Right lobe of liver (tissue), 4 donors: ENCODE data around the gene IL15RA.

Experiments used
- POLR2A ChIP-seq: fragments of 450-650 bp; IDR thresholded peaks from one replicate; pipeline ENCODE4 v1.6.1; 2017; ENCODE audit warnings: antibody characterized with exemption, mild to moderate bottlenecking
- TF ChIP-seq, protein P1 (sequence below), 4 donors: fragments of 200-600 bp in 3 of 4; fragments of 450-650 bp in 1 of 4; IDR thresholded peaks; one replicate each; pipeline versions ENCODE4 v1.5.1 to v1.8.0; 2016 to 2022; ENCODE audit warnings: antibody characterized with exemption in 4 of 4, mild to moderate bottlenecking in 2 of 4
- donor health status: DM: no; HTN: no; CAD: no.
- donor health status: DM: no; HTN: no; CAD: no.
- donor health status: DM: no; HTN: yes; CAD: no.

GRCh38 chr10:6011558-6011957, 34.2 kb upstream of the IL15RA start:
- TF ChIP-seq, protein P1, sequence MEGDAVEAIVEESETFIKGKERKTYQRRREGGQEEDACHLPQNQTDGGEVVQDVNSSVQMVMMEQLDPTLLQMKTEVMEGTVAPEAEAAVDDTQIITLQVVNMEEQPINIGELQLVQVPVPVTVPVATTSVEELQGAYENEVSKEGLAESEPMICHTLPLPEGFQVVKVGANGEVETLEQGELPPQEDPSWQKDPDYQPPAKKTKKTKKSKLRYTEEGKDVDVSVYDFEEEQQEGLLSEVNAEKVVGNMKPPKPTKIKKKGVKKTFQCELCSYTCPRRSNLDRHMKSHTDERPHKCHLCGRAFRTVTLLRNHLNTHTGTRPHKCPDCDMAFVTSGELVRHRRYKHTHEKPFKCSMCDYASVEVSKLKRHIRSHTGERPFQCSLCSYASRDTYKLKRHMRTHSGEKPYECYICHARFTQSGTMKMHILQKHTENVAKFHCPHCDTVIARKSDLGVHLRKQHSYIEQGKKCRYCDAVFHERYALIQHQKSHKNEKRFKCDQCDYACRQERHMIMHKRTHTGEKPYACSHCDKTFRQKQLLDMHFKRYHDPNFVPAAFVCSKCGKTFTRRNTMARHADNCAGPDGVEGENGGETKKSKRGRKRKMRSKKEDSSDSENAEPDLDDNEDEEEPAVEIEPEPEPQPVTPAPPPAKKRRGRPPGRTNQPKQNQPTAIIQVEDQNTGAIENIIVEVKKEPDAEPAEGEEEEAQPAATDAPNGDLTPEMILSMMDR (IDR thresholded peaks at IDR 0.05) = no peak
- TF ChIP-seq POLR2A = no peak
